Epithelial cell of proximal tubule (primary cell): Measurements from ENCODE around the gene INS. TPM values are rescaled to one million over a fixed set of nuclear protein-coding genes. Genes with fewer than 3 reads are reported as not detected.
"Not testable (repeated sequence)": the region's sequence is repeated elsewhere in the genome, so short reads cannot be mapped to it uniquely, and the experiment has no call there.

Source experiments
- DNase-seq: peaks from one replicate; pipeline ENCODE4 v3.0.0-alpha.2; 2011; ENCODE audit warnings: low read depth
- H3K4me3 ChIP-seq: 2 replicates; pipeline ENCODE4 v1.5.1; 2011; ENCODE audit warnings: low read depth, mild to moderate bottlenecking, low read length
- total RNA-seq: library from RNA; depleted of rRNA; stranded (reverse); fragments of >200 nt; gene quantifications from 2 replicates; pipeline ENCODE4 v1.2.3, GENCODE V29; 2015
- TF ChIP-seq, protein P1 (sequence below): conservative IDR thresholded peaks from 2 replicates; pipeline ENCODE4 v1.5.1; 2012; ENCODE audit warnings: low read depth, mild to moderate bottlenecking, low read length

Gene INS
- total RNA-seq, 1 donor from 2014 or later, result not detected

DNA sequence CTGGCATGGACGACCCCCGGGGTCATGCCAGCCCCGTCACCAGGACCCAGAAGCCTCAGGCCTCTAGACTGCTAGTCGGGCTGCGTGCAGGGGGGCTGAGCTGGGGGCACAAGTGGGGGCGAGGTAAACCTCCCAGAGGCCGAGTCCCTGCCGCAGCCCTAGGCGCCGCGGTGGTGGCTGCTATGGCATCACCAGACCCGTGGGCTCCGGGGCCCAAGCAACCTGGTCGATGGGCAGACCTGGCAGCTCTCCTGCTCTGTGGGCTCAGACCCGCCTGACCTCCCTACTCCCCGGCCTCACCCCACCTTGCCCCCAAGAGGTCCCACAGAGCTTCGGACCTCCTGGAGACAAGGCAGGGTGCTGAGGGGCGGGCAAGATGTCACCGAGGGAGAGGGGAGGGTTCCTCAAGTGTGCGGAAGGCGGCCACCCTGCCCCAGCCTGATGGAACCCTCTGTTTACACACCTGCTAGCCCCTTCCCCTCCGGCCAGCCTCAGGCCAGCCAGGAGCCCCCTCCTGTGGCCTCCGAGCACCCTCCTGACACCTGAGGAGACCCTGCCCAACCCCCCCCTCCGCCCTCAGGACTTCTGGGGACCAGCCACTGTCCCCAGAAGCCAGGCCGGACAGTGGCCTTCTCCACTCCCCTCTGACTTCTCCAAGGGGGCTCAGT lies 31.2 kb downstream of the INS start:
- TF ChIP-seq, protein P1, sequence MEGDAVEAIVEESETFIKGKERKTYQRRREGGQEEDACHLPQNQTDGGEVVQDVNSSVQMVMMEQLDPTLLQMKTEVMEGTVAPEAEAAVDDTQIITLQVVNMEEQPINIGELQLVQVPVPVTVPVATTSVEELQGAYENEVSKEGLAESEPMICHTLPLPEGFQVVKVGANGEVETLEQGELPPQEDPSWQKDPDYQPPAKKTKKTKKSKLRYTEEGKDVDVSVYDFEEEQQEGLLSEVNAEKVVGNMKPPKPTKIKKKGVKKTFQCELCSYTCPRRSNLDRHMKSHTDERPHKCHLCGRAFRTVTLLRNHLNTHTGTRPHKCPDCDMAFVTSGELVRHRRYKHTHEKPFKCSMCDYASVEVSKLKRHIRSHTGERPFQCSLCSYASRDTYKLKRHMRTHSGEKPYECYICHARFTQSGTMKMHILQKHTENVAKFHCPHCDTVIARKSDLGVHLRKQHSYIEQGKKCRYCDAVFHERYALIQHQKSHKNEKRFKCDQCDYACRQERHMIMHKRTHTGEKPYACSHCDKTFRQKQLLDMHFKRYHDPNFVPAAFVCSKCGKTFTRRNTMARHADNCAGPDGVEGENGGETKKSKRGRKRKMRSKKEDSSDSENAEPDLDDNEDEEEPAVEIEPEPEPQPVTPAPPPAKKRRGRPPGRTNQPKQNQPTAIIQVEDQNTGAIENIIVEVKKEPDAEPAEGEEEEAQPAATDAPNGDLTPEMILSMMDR, result no peak
- no peak for DNase-seq
- no peak overlapping the region for H3K4me3 ChIP-seq

DNA sequence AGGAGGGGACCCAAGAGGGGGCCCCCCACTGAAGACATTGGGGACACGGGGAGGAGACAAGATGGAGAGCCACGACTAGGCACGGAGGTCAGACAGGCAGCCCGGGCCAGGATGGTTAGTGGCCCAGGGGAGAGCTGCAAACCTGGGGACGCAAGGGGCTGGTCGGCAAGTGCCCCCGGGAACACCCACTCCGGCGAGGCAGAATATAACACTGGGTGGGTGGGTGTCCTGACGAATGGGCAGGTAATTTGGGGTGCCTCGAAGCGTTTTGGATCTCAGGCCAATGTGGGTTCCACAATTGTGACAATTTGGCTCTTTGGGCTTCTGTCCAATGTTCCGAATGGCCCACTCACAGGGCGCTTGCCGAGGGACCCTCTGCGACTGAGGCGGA lies 31.7 kb downstream of the INS start:
- no peak overlapping the region for H3K4me3 ChIP-seq
- no peak for DNase-seq
- TF ChIP-seq, protein P1, result no peak

DNA sequence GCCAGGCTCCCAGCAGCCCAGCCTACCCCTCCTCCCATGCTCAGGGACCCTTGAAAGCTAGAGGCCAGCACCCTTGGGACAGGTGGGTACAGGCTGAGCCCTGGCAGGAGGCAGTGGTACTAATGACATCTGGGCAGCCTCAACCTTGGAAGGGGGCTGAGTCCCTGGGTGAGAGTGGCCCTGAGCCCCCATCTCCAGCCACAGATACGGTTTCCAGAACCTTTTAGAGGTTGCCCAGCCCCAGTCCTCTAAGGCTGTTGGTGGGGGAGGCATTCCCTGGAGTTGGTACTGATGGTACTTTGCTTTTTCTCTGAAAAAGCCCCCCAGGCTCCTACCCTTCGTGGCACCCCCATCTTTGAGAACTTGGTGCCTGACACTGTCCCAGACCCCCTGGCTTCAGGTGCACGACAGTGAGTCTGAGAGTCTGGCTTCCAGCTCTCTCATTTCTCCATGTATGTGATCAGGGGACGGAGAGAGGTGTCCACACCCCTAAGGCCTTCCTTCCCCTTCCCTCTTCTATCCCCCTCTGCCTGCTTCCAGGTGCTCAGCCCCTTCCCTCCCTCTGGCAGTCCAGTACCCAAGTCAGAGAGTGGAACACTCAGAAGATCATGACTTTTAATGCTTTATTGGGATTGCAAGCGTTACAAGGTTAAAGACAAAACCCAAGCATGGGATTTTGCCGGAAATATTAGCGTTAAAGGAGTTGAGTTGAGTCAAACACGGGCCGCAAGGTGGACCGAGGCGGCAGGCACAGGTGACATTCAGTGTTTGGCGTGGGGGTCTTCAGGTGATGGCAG lies 32.3 kb downstream of the INS start:
- TF ChIP-seq, protein P1, result no peak
- no peak overlapping the region for H3K4me3 ChIP-seq
- no peak for DNase-seq

DNA sequence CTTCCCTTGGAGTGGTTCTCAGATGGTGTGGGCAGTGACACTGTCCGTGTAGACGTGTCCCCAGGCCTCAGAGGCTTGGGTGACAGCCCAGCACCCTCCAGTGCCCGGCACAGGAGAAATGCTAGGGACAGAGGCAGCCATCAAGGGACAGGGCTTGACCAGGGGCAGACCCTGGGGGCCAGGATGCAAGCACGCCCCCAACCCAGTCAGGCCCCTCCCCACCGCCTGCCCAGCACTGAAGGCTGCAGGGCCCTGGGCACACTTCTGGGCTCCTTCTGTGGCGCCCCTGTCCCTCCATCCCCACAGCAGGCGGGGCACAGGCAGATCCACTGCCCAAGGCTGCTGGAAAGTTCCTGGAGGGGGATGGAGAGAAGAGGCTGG lies 32.9 kb downstream of the INS start:
- TF ChIP-seq, protein P1, result no peak
- no peak for DNase-seq

DNA sequence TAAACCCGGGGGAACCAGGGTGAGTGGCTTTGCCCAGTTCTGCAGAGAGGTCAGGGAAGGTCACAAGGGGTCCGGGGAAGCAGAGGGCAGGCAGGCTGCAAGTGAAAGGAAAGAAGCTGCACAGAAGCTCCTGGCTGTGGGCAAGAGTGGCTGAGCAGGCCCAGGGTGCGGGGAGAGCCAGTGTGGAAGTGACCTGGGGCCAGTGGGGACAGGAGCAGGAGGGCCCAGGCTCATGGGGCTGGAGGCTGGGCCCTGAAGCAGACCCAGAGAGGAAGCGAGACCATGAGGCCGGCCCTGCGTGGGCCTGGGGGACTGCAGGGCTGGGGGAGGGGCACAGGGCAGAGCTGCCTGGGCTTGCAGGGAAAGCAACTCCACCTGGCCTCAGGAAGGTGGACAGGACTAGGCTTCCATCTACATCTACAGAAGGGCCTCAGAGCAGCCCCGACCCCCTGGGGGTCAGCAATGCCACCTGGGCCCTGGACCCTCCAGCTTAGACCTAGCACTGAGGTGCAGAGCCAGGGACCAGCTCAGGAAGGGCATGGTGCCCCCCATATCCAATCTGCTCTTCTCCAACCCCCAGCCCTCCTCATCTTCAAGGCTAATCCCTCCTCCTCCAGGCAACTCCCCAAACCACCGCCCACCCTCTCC lies 33.4 kb downstream of the INS start:
- DNase-seq, result no peak
- H3K4me3 ChIP-seq, result no peak overlapping the region
- TF ChIP-seq, protein P1, result no peak

More for the DNA sequence above, 32.9 kb downstream of the INS start:
- H3K4me3 ChIP-seq, result no peak overlapping the region

DNA sequence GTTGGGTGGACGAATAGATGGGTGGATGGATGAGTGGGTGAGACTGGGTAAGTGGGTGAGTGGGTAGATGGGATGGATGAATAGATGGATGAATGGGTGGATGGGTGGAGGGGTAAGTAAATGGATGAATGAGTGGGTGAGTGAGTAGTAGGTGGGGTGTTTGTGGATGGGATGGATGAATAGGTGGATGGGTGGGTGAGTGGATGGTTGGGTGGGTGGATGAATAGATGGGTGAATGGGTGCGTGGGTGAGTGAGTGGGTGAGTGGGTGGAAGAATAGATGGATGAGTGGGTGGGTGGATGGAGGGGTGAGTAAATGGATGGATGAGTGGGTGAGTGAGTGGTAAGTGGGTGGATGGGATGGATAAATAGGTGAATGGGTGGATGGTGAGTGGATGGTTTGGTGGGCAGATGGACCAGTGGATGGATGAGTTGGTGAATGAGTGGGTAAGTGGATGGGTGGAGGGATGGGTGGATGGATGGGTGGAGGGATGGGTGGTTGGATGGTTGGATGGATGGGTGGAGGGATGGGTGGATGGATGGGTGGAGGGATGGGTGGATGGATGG lies 34.4 kb downstream of the INS start:
- no peak overlapping the region for H3K4me3 ChIP-seq
- no peak for DNase-seq
- TF ChIP-seq, protein P1, result no peak

DNA sequence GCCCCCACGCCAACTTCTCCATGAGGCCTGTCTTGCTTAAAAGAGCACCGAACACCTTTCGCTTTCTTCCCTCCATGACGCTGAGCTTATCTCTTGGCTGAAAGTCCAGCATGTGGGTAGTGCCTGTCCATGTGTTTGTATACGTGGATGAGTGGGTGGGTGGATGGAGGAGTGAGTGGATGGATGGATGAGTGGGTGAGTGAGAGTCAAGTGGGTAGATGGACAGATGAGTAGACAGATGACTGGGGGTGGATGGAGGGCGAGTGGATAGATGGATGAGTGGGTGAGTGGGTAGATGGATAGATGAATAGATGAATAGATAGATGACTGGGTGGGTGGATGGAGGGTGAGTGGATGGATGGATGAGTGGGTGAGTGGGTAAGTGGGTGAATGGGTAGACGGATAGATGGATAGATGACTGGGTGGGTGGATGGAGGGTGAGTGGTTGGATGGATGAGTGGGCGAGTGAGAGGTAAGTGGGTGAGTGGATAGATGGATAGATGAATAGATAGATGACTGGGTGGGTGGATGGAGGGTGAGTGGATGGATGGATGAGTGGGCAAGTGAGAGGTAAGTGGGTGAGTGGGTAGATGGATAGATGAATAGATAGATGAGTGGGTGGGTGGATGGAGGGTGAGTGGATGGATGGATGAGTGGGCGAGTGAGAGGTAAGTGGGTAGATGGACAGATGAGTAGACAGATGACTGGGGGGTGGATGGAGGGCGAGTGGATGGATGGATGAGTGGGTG lies 36.1 kb downstream of the INS start:
- H3K4me3 ChIP-seq, result not testable (repeated sequence)

More for the DNA sequence above, 36.1 kb downstream of the INS start:
- not testable (repeated sequence) for DNase-seq
